GM12864 (cell line): ENCODE results near the gene PCYT2.

Experiments used
- DNase-seq: peaks from one replicate; pipeline ENCODE4 v3.0.0-alpha.2; 2011; ENCODE audit warnings: low read depth
- H3K4me3 ChIP-seq: 2 replicates; pipeline ENCODE4 v1.5.1; 2011; ENCODE audit warnings: mild to moderate bottlenecking, low read depth, low read length, control low read depth
- CTCF ChIP-seq: IDR thresholded peaks from 2 replicates; pipeline ENCODE4 v1.5.1; 2011; ENCODE audit warnings: low read depth, mild to moderate bottlenecking, moderate library complexity, low read length, control low read depth, inconsistent platforms; ENCODE audit errors: missing control alignments

The PCYT2 gene

DNA sequence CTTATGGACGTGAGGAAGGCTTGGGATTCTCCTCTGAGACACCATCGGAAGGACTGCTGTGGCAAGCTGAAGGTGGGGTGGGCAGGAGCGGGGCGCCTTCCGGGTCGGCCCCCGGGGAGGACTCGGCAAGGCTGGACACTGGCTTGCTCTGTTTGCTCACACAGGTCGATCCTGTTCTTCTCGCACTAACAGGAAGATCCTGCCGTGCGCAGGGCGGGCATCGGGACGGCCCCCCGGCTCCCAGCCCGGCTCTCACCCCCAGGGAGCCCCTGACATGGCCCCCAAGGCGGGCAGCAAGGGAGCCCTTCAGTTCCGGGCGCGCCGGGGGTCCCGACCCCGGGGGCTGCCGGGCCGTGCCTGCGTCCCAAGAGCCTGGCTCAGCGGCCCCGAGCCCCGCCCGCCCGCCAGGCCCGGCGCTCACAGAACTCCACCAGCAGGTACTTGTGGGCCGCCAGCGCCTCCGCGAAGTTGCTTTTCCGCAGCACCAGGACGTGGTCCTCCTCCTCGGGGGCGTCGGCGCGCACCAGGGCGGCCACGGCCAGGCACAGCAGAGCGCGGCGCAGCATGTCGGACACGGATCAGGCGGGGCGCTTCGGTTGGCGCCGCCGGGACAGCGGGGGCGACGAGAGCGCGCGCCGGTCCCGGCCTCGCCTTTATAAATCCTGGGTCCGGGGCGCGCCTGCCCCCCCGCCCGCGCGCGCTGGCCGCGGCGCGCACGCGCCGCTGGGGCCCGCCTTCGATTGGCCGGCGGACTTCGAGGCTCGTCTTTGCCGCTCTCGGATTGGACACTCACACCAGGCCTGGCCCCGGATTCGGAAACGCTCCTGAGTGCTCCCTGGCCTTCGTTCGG is 51.1 kb downstream of the PCYT2 start, which contains the start of gene P4HB:
TSS of gene P4HB (minus strand) at position 630 of the 850 bp plus-strand sequence. CDS start at position 566, 64 bp downstream.
- peak within 1 kb of the TSS; percentile 87 for H3K4me3 ChIP-seq
- TF ChIP-seq CTCF, result no peak
- no peak for DNase-seq

- no peak for TF ChIP-seq CTCF
- no peak for DNase-seq
- peak overlapping the region; percentile 84 for H3K4me3 ChIP-seq
These were observed 52.0 kb downstream of the PCYT2 start for GRCh38 chr17:81858967-81859905.

DNA sequence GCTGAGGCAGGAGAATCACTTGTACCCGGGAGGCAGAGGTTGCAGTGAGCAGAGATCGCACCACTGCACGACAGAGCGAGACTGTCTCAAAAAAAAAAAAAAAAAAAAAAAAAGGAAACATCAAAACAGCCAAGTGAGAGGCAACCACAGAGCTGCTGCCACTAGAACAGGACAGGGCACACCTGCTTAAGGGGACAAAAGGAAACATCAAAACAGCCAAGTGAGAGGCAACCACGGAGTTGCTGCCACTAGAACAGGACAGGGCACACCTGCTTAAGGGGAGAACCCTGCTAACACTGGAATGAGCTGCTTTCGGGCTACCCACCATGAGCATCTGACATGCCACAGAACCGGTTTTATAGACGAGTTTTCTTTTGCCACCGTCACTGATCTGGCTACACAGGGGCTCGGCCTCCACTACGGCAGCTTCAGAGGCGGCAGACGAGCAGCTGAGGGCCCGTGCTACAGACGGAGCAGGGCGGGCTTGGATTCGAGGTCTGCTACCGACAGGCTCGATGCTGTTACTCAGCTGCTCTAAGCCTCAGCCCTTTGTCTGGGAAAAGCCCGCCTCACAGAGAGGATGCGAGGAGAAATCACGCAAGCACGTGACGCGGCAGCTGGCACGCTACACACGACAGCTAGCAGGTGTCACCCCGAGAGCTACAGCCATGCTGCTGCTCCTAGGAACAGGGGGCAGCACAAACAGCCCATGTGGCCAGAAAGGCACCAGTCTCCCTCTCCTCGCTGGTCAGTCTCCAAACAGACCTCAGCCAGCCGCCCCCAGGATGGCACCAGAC is 52.8 kb downstream of the PCYT2 start:
- TF ChIP-seq CTCF, result no peak
- no peak for DNase-seq
- peak overlapping the region; percentile 84 for H3K4me3 ChIP-seq

- no peak for TF ChIP-seq CTCF
- no peak for DNase-seq
- H3K4me3 ChIP-seq, result no peak overlapping the region
These were observed 56.0 kb downstream of the PCYT2 start for GRCh38 chr17:81854974-81855774.

GRCh38 chr17:81852237-81852636 is 59.0 kb downstream of the PCYT2 start:
- DNase-seq, result no peak
- TF ChIP-seq CTCF, result no peak

DNA sequence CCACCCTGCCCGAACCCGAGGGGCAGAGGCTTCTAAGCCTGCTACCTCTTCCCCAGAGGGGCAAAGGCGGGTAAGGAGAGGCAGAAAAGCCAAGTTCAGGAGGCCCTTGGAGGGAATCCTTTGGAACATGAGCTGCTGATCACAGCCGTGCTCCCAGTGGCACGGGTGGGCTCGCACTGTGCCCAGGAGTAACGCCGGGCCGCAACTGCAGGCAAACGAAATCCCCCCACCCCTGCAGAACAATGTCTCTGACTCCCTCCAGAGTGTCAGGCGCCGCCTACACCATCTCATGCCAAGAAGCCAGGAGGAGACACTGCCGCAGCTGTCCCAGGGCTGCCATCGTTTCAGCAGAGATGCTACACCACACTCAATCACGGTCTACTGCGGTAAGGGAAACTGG is 59.8 kb downstream of the PCYT2 start:
- TF ChIP-seq CTCF, result no peak
- DNase-seq, result no peak
- H3K4me3 ChIP-seq, result no peak overlapping the region

More at GRCh38 chr17:81852237-81852636, 59.0 kb downstream of the PCYT2 start:
- H3K4me3 ChIP-seq, result no peak overlapping the region
